Activated T-helper 1 cell treated with anti-CD3 and anti-CD28 coated beads, Interleukin-2, amount 50 U/mL, for 16 hours (primary cell): ENCODE data around the gene ZNF286A.
"Not testable (repeated sequence)": the region's sequence is repeated elsewhere in the genome, so short reads cannot be mapped to it uniquely, and the experiment has no call there.

ENCODE experiments used
- DNase-seq, 2 donors: peaks; one replicate each; pipeline ENCODE4 v3.0.0-alpha.2; 2020; ENCODE audit warnings: low read depth in 1 of 2, low spot score in 1 of 2

The ZNF286A gene

GRCh38 chr17:15768865-15769533 lies 69.4 kb downstream of the ZNF286A start:
- DNase-seq: not testable (repeated sequence)
